ENCODE data around the gene KXD1.
"Not testable (repeated sequence)": the region's sequence is repeated elsewhere in the genome, so short reads cannot be mapped to it uniquely, and the experiment has no call there.

The KXD1 gene

GRCh38 chr19:18594824-18595373 is 37.2 kb downstream of the KXD1 start:
- no peak for DNase-seq (ENCODE audit: low read depth)
- TF ChIP-seq CTCF (IDR thresholded peaks at IDR 0.05; ENCODE audit: low read length, missing control alignments) = no peak
- H3K4me3 ChIP-seq (replicated peaks; ENCODE audit: low read depth, low read length) = peak overlapping the region; percentile 36

GRCh38 chr19:18595475-18595874 is 37.8 kb downstream of the KXD1 start:
- no peak overlapping the region for H3K4me3 ChIP-seq (replicated peaks; ENCODE audit: low read depth, low read length)
- no peak for TF ChIP-seq CTCF (IDR thresholded peaks at IDR 0.05; ENCODE audit: low read length, missing control alignments)
- no peak for DNase-seq (ENCODE audit: low read depth)

GRCh38 chr19:18596752-18597157 is 39.1 kb downstream of the KXD1 start:
- peak; percentile 35 for DNase-seq (ENCODE audit: low read depth)
- no peak overlapping the region for H3K4me3 ChIP-seq (replicated peaks; ENCODE audit: low read depth, low read length)

GRCh38 chr19:18597809-18598660 is 40.4 kb downstream of the KXD1 start:
- DNase-seq (ENCODE audit: low read depth) = no peak
- H3K4me3 ChIP-seq (replicated peaks; ENCODE audit: low read depth, low read length) = no peak overlapping the region
- TF ChIP-seq CTCF (IDR thresholded peaks at IDR 0.05; ENCODE audit: low read length, missing control alignments) = no peak

More at GRCh38 chr19:18596752-18597157, 39.1 kb downstream of the KXD1 start:
- TF ChIP-seq CTCF (IDR thresholded peaks at IDR 0.05; ENCODE audit: low read length, missing control alignments) = no peak

GRCh38 chr19:18599485-18599884 is 41.8 kb downstream of the KXD1 start:
- no peak for DNase-seq (ENCODE audit: low read depth)
- no peak overlapping the region for H3K4me3 ChIP-seq (replicated peaks; ENCODE audit: low read depth, low read length)
- TF ChIP-seq CTCF (IDR thresholded peaks at IDR 0.05; ENCODE audit: low read length, missing control alignments) = no peak

GRCh38 chr19:18600692-18601397 is 43.2 kb downstream of the KXD1 start:
- DNase-seq (ENCODE audit: low read depth) = not testable (repeated sequence)

GRCh38 chr19:18601875-18602274 is 44.2 kb downstream of the KXD1 start:
- DNase-seq (ENCODE audit: low read depth) = no peak
- TF ChIP-seq CTCF (IDR thresholded peaks at IDR 0.05; ENCODE audit: low read length, missing control alignments) = no peak
- H3K4me3 ChIP-seq (replicated peaks; ENCODE audit: low read depth, low read length) = no peak overlapping the region

More at GRCh38 chr19:18600692-18601397, 43.2 kb downstream of the KXD1 start:
- not testable (repeated sequence) for H3K4me3 ChIP-seq (replicated peaks; ENCODE audit: low read depth, low read length)
